ENCODE results near the gene SDK2. TPM values are rescaled to one million over a fixed set of nuclear protein-coding genes. Genes with fewer than 3 reads are reported as not detected.

Gene SDK2
- total and polyA plus RNA-seq, 2 of the 4 experiments (the other 2 are of a cell fraction): under 0.01 to 0.03 TPM

GRCh38 chr17:73388578-73388905 lies 255.7 kb downstream of the SDK2 start:
- dilution Hi-C loops (cut with HindIII; ENCODE audit: low sequenced_read_pairs, unreplicated experiment): no loop called here
- CTCF ChIA-PET: no interaction called here

More at GRCh38 chr17:73388578-73388905, 255.7 kb downstream of the SDK2 start:
- POLR2A ChIA-PET (ENCODE audit: unreplicated experiment): no interaction called here
- H2AFZ ChIP-seq (replicated peaks; ENCODE audit: low read length, poor library complexity): no peak overlapping the region
- no peak overlapping the region for H2AK9ac ChIP-seq (replicated peaks; ENCODE audit: low read depth, low read length, poor library complexity)
- no peak overlapping the region for H2AK5ac ChIP-seq (ENCODE audit: low read depth, low read length)
- peaks cover 19% of the 10 kb centered on the region for H3K27me3 ChIP-seq (ENCODE audit: control insufficient read depth, insufficient read depth, low read length)
- H4K20me1 ChIP-seq (ENCODE audit: insufficient read depth, low read length): no peaks in the 10 kb centered on the region
- intact Hi-C loops (cut with micrococcal nuclease) (no loop called here), in situ Hi-C loops (cut with MboI; ENCODE audit: low sequenced_read_pairs) (no loop called here)
- no peak overlapping the region for H3K9ac ChIP-seq (ENCODE audit: low read depth, low read length)
- ATAC-seq (ENCODE audit: low read depth) (no peak), DNase-seq (no peak)
- no peak overlapping the region for H4K91ac ChIP-seq (ENCODE audit: insufficient read depth, low read depth, low read length)
- H3K9me1 ChIP-seq (ENCODE audit: insufficient read depth, low read length): no peaks in the 10 kb centered on the region
- no peak overlapping the region for H3K27ac ChIP-seq (ENCODE audit: insufficient read depth, low read length)
- no peak overlapping the region for H2BK15ac ChIP-seq (ENCODE audit: low read depth, low read length)
- H3K36me3 ChIP-seq (ENCODE audit: control insufficient read depth, insufficient read depth, low read length): no peaks in the 10 kb centered on the region
- no peak overlapping the region for H3K4me2 ChIP-seq (ENCODE audit: low read depth, low read length)
- H3K4me3 ChIP-seq (ENCODE audit: insufficient read depth, low read depth, low read length): no peak overlapping the region
- H3K18ac ChIP-seq (ENCODE audit: low read depth, low read length): no peak overlapping the region
- no peak overlapping the region for H2BK120ac ChIP-seq (ENCODE audit: low read depth, low read length)
- no peak overlapping the region for H4K5ac ChIP-seq (ENCODE audit: low read depth, low read length)
- TF ChIP-seq CHD1 (IDR thresholded peaks at IDR 0.05; ENCODE audit: low read depth, low read length) (no peak), FOS (IDR thresholded peaks at IDR 0.05; ENCODE audit: low read depth, low read length) (no peak), CEBPB (IDR thresholded peaks at IDR 0.05; ENCODE audit: low read depth, low read length) (no peak), BHLHE40 (IDR thresholded peaks at IDR 0.05; ENCODE audit: low read depth, low read length) (no peak), NFE2L2 (IDR thresholded peaks at IDR 0.05; ENCODE audit: low read depth, low read length) (no peak), RFX5 (IDR thresholded peaks at IDR 0.05; ENCODE audit: low read depth, low read length) (no peak), RAD21 (IDR thresholded peaks at IDR 0.05; ENCODE audit: low read length) (no peak), POLR2A (IDR thresholded peaks at IDR 0.05; ENCODE audit: low read depth, low read length) (no peak), RCOR1 (IDR thresholded peaks at IDR 0.05; ENCODE audit: insufficient replicate concordance, low read length) (no peak), MAZ (IDR thresholded peaks at IDR 0.05; ENCODE audit: borderline replicate concordance, low read depth, low read length) (no peak), CTCF (conservative IDR thresholded peaks at IDR 0.05; ENCODE audit: low read depth, low read length) (no peak), MXI1 (IDR thresholded peaks at IDR 0.05; ENCODE audit: borderline replicate concordance, low read depth, low read length) (no peak), MAFK (IDR thresholded peaks at IDR 0.05; ENCODE audit: low read depth, low read length) (no peak), SMC3 (IDR thresholded peaks at IDR 0.05; ENCODE audit: low read depth, low read length) (no peak), ELK1 (IDR thresholded peaks at IDR 0.05; ENCODE audit: borderline replicate concordance, low read depth, low read length) (no peak), USF2 (IDR thresholded peaks at IDR 0.05; ENCODE audit: low read depth, low read length) (no peak)
- H3K9me3 ChIP-seq (ENCODE audit: control insufficient read depth, insufficient read depth, low read length): no peaks in the 10 kb centered on the region
- BruUV-seq (replicated peaks): no TSS peak
- H3K23ac ChIP-seq (ENCODE audit: low read depth, low read length): no peak overlapping the region
- H3K56ac ChIP-seq (ENCODE audit: extremely low read depth, insufficient read depth, low read length): no peak overlapping the region
- no peaks in the 10 kb centered on the region for H3K79me1 ChIP-seq (ENCODE audit: low read depth in 1 of 2, low read length in 2 of 2)
- H2BK5ac ChIP-seq (ENCODE audit: low read depth, low read length, poor library complexity, severe bottlenecking): no peak overlapping the region
- no peaks in the 10 kb centered on the region for H3K4me1 ChIP-seq (ENCODE audit: control insufficient read depth, insufficient read depth, low read length)
- H2BK20ac ChIP-seq (ENCODE audit: low read depth, low read length): no peak overlapping the region
- H4K8ac ChIP-seq (ENCODE audit: low read depth in 2 of 2, low read length in 2 of 2): no peak overlapping the region
- H3K4ac ChIP-seq (ENCODE audit: low read depth, low read length): no peak overlapping the region
- no peak overlapping the region for H3K14ac ChIP-seq (replicated peaks; ENCODE audit: low read depth, low read length)
